GM18951 (cell line): ENCODE results near the gene RPS6KA4.

Experiments
- POLR2A ChIP-seq: IDR thresholded peaks from 4 replicates; pipeline ENCODE4 v1.6.1; 2011; ENCODE audit warnings: mild to moderate bottlenecking; ENCODE audit not compliant: insufficient read length, insufficient read depth; ENCODE audit errors: extremely low read depth
- in situ Hi-C: fragments of 300-500 bp; cut with MboI; formaldehyde crosslinking; loops from one replicate; pipeline ENCODE4 v1.12.0; 2022; ENCODE audit warnings: low sequenced_read_pairs, mixed read lengths, inconsistent platforms; ENCODE audit not compliant: unreplicated experiment

RPS6KA4 gene

DNA sequence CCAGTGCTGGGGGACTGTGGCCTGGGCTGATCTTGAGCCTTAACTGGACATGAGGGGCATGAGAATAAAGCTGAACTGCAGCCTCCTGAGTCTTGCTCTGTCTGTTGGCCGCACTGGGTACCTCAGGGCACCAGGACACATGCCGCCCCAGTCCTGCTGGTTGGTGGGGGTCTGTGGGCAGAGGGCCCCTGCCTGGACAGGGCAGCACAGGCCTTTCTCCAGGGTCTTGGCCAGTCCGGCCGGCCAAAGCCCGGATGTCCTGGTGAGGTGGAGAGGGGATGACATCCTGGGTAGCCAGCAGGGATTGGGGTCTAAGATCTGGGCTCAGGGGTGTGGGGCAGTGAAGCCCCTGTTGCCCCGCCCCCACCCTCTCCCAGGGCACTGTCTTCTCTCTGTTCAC is 1.5 kb upstream of the RPS6KA4 start:
- in situ Hi-C loops, result no loop called here
- no peak for TF ChIP-seq POLR2A

DNA sequence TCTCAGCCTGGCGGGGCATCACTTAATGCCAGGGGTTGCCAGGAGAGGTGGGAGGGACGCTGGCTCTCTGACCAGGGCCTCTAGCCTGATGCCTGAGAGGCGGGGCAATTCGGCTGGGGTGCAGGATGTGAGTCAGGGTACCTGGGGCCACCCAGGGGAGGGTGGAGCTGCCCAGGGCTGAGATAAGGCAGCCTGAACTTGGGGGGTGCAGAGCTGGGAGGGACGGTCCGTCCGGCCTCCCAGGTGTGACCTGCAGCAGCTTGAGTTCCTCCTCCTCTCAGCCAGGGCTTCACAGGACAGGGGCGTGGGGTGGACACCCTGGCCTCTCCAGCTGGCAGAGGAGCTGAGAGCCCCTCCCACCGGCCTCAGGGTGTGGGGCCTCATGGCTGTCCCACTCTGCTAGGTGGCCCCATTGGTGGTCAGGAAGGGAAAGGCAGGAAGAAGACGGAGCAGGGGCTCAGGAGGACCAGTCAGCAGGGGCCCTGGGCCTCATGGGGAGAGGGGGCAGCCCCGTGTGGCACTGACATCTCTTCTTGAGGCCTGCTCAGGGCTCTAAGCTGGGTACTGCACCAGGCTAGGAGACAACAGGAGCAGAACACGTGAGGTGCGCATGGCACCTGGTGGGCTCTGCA is 942 bp upstream of the RPS6KA4 start:
- in situ Hi-C loops, result no loop called here
- TF ChIP-seq POLR2A, result no peak

DNA sequence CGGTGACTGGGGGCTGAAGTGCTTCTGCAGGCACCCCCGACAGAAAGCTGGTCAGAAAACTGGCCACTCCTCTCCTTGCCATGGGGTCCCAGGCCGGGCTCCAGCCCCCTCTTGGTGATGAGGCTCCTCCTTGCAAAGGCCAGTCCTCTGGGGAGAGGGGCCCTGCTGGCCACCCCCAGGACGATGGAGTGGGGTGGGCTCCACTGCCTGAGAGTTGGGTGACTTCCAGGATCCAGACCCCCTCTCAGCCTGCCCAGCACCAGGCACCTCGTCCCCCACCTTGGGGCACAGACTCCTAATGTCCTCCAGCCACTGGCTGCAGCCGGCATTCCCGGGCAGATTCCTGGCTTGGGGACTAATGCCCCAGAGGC is 441 bp upstream of the RPS6KA4 start:
- no peak for TF ChIP-seq POLR2A
- in situ Hi-C loops, result no loop called here

DNA sequence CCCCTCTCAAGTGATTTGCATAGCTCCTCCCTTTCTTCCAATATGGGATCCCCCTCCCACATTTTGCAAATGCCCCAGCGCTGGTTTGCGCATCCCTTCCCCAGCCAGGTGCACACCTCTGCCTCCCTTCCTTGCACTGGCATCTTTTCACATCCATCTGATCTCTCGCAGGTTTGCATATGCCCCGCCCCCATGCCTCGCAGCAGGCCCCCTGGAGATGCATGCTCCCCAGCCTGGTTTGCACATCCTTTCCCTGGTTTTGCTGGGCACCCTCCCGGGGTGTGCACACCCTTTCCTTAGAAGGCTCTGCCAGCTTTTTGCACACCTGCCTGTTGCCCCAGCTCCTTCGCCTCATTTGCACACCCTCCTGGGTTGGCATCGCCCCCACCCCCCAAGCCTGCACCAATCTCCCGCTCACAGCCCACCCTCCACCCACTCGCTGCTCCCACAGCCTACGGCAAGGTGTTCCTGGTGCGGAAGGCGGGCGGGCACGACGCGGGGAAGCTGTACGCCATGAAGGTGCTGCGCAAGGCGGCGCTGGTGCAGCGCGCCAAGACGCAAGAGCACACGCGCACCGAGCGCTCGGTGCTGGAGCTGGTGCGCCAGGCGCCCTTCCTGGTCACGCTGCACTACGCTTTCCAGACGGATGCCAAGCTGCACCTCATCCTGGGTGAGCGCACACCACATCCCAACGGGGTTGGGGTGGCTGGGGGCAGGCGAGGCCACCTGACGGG is 917 bp downstream of the RPS6KA4 start:
- no peak for TF ChIP-seq POLR2A
- in situ Hi-C loops, result no loop called here

DNA sequence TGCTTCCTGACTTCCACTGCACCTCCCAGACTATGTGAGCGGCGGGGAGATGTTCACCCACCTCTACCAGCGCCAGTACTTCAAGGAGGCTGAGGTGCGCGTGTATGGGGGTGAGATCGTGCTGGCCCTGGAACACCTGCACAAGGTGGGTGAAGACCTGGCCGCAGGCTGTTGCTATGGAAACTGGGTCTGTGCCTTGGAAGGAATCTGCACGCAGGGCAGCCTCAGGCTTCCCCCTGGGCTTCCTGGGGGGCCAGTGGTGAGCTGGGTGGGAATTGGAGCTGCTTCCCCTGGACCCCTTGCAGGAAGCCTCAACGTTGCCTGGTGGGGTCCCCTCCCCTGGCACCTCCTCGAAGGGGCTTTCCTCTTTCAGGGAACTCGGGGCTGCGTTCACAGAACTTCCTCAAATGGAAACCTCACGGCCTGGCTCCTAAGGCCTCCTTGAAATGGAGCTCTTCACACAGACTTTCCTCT is 1.5 kb downstream of the RPS6KA4 start:
- no peak for TF ChIP-seq POLR2A
- in situ Hi-C loops, result no loop called here

DNA sequence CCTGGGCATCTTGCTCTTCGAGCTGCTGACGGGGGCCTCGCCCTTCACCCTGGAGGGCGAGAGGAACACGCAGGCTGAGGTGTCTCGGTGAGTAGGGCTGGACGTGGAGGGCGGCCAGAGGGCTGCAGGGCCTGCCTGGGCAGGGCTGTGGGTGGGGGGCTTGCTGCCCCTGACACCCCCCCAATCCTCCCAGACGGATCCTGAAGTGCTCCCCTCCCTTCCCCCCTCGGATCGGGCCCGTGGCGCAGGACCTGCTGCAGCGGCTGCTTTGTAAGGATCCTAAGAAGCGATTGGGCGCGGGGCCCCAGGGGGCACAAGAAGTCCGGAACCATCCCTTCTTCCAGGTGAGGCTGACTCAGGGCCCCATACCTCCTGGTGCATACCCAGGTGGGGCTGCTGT is 2.7 kb downstream of the RPS6KA4 start:
- TF ChIP-seq POLR2A, result no peak
- in situ Hi-C loops, result no loop called here

DNA sequence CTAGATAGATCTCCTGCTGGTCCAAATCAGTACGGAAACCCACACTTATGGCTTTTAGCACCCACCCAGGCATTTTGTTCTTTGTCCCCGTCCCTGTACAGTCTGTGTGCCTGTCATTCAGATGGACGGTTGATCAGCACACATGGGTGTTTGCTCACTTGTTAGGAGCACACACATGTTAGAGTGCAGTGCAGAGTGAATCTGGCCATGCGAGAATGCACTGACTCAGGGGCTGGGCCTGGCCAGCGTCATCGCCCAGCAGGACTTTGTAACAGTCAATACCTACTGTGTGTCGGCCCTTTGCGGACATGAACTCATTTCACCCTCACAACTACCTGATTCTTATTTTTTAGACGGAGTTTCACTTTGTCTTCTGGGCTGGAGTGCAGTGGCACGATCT is 3.4 kb downstream of the RPS6KA4 start:
- no peak for TF ChIP-seq POLR2A
- in situ Hi-C loops, result no loop called here

DNA sequence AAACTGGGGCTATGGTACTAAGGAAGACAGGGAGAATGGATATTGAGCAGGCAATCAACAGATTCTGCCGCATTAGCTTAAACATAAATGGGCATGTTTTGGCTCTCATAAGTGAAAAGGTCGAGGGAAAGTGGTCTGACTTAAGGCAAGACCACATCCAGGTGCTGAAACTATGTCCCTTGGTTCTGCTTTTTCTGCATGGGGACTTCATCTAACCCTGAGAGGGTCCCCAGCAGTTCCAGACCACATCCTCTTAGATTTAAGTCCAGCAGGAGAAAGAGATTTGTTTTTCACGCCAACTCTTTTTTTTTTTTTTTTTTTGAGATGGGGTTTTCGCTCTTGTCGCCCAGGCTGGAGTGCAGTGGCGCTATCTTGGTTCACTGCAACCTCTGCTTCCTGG is 5.5 kb downstream of the RPS6KA4 start:
- in situ Hi-C loops, result no loop called here
- TF ChIP-seq POLR2A, result no peak

DNA sequence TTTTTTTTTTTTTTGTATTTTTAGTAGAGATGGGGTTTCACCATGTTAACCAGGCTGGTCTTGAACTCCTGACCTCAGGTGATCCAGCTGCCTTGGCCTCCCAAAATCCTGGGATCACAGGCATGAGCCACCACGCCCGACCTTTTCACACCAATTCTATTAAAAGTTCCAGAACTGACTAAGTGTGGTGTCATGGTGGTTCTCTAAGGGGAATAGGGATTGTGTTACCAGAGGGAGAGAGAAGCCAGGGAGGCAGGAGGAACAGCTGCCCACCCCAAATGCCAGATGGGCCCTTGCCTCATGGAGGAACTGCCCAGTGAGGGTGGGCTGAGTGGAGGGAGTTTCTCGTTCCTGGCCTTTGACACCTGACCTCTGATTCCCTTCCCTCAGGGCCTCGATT is 5.9 kb downstream of the RPS6KA4 start:
- no peak for TF ChIP-seq POLR2A
- in situ Hi-C loops, result no loop called here

DNA sequence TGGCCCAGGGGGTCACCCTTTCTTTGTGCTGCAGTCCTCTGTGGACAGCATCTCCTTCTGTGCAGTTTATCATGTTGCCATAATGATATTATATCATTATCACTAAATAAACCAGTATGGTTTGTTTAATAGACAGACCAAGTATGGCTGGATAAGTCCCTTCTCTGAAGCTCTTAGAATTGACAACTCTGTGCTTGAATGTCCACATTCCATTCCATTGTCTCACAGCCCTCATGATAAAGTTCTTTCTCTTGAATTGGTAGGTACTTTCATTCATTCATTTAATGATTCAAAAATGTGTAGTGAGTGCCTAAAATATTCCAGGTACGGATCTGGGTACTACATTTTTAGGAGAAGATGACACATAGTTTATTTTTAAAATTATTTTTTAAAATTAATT is 7.8 kb downstream of the RPS6KA4 start:
- in situ Hi-C loops, result no loop called here
- TF ChIP-seq POLR2A, result no peak

DNA sequence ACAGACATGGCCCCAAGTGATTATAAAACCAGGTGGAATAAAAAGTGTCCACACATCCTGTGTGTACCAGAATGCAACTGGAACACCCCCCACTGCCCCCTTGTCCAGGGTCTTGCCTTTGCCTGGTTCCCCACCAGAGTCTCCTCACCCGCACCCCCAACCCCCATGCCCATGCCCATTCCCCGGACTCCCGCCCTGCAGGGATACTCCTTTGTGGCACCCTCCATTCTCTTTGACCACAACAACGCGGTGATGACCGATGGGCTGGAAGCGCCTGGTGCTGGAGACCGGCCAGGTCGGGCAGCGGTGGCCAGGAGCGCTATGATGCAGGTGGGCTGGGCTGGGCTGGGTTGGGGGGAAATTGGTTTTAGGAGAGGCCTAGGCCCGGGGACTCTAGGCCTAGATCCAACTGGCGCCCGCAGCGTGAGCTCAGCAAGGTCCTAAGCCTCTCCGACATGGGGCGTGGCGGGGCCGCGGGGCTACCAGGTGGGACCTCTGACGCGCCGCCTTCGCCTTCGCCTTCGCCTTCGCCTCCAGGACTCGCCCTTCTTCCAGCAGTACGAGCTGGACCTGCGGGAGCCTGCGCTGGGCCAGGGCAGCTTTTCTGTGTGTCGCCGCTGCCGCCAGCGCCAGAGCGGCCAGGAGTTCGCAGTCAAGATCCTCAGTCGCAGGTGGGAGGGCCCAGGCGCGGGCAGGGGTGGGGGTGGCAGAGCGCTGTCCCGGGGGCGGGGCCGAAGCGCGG is 9.1 kb downstream of the RPS6KA4 start:
- in situ Hi-C loops, result no loop called here
- TF ChIP-seq POLR2A, result no peak

DNA sequence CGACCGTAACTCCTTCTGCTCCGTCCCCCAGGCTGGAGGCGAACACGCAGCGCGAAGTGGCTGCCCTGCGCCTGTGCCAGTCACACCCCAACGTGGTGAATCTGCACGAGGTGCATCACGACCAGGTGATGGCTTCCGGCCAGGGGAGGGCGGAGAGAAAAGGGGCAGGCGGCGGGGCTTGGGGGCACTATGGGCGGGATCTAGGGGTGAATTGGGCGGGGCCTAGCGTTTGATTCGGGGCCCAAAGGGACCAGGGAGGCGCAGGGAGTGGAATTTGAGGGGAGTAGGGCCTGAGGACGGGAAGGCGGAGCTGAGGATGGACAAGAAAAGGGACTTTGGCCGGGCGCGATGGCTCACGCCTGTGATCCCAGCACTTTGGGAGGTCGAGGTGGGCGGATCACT is 9.7 kb downstream of the RPS6KA4 start:
- in situ Hi-C loops, result no loop called here
- no peak for TF ChIP-seq POLR2A

DNA sequence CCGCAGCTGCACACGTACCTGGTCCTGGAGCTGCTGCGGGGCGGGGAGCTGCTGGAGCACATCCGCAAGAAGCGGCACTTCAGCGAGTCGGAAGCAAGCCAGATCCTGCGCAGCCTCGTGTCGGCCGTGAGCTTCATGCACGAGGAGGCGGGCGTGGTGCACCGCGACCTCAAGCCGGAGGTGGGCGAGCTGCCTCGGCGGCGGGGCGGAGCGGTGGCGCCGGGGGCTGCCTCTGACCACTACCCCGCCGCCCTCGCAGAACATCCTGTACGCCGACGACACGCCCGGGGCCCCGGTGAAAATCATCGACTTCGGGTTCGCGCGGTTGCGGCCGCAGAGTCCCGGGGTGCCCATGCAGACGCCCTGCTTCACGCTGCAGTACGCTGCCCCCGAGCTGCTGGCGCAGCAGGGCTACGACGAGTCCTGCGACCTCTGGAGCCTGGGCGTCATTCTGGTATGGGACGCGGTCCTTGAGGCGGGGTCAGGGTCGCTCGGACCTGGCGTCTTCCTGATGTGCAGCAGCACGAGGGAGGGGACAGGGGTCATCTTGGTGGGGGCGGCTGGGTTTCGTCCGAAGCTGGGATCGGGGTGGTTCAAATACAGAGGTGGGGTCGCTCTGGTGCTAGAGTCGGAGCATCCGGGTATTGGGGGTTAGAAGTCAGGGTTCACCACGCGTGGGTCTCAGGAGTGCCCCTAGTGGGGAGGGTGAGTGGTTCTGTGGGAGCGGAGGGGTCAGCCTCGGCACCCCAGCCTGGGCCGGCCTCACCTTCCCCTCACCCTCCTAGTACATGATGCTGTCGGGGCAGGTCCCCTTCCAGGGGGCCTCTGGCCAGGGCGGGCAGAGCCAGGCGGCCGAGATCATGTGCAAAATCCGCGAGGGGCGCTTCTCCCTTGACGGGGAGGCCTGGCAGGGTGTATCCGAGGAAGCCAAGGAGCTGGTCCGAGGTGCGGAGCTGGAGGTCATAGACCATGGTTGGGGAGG is 10.8 kb downstream of the RPS6KA4 start:
- in situ Hi-C loops, result no loop called here
- TF ChIP-seq POLR2A, result no peak
